CD14-positive monocyte (primary cell): ENCODE measurements around the gene FBRS. TPM values are rescaled to one million over a fixed set of nuclear protein-coding genes. Genes with fewer than 3 reads are reported as not detected.

ENCODE experiments used
- DNase-seq, 3 donors: peaks; one replicate each; pipeline ENCODE4 v3.0.0-alpha.2; 2011 to 2022
- H2AFZ ChIP-seq: 2 replicates; pipeline ENCODE4 v1.6.0; 2012; ENCODE audit warnings: mild to moderate bottlenecking, low read depth, low read length, inconsistent platforms; ENCODE audit not compliant: insufficient read depth, poor library complexity, severe bottlenecking
- H3K27ac ChIP-seq, 2 donors: 1 replicate in 1 of 2; 2 replicates in 1 of 2; pipeline ENCODE4 v1.5.1; 2012 to 2013; ENCODE audit warnings: low read length in 2 of 2, control low read depth in 1 of 2, inconsistent platforms in 1 of 2, low read depth in 1 of 2, mild to moderate bottlenecking in 1 of 2
- H3K27me3 ChIP-seq, 2 donors: one replicate each; pipeline versions ENCODE4 v1.6.0 to v1.6.1; 2011 to 2013; ENCODE audit warnings: low read length in 2 of 2; ENCODE audit not compliant: control insufficient read depth in 2 of 2, insufficient read depth in 2 of 2
- H3K36me3 ChIP-seq, 2 donors: replicated peaks in 1 of 2; 1 replicate in 1 of 2; 2 replicates in 1 of 2; pipeline versions ENCODE4 v1.5.1 to v1.6.1; 2012 to 2013; ENCODE audit warnings: low read length in 2 of 2, control low read depth in 1 of 2, inconsistent platforms in 1 of 2, mild to moderate bottlenecking in 1 of 2; ENCODE audit not compliant: insufficient read depth in 2 of 2, control insufficient read depth in 1 of 2
- H3K4me1 ChIP-seq, 2 donors: 1 replicate in 1 of 2; 2 replicates in 1 of 2; pipeline versions ENCODE4 v1.5.1 to v1.6.1; 2012 to 2013; ENCODE audit warnings: low read length in 2 of 2, control low read depth in 1 of 2, inconsistent platforms in 1 of 2, mild to moderate bottlenecking in 1 of 2, moderate library complexity in 1 of 2; ENCODE audit not compliant: insufficient read depth in 2 of 2, control insufficient read depth in 1 of 2
- H3K4me2 ChIP-seq: replicated peaks from 2 replicates; pipeline ENCODE3; 2012; ENCODE audit warnings: low read length, moderate library complexity, mild to moderate bottlenecking; ENCODE audit not compliant: poor library complexity, severe bottlenecking; ENCODE audit errors: extremely low read depth
- H3K4me3 ChIP-seq, 3 experiments: fragments of 200-600 bp in 1 of 3; sonication (generic) in 1 of 3; replicated peaks in 1 of 3; 1 replicate in 2 of 3; 2 replicates in 1 of 3; pipeline ENCODE4 v1.5.1; 2011 to 2013; ENCODE audit warnings: low read length in 3 of 3, mild to moderate bottlenecking in 3 of 3, control low read depth in 2 of 3, low read depth in 2 of 3, inconsistent platforms in 1 of 3, moderate library complexity in 1 of 3
- H3K79me2 ChIP-seq: 2 replicates; pipeline ENCODE4 v1.6.0; 2012; ENCODE audit warnings: mild to moderate bottlenecking, control low read depth, inconsistent platforms, low read length, moderate library complexity; ENCODE audit not compliant: insufficient read depth
- H3K9ac ChIP-seq: 2 replicates; pipeline ENCODE4 v1.6.0; 2017; ENCODE audit warnings: low read length, mild to moderate bottlenecking; ENCODE audit not compliant: insufficient read depth, poor library complexity, severe bottlenecking
- H3K9me3 ChIP-seq, 2 donors: replicated peaks in 1 of 2; 1 replicate in 1 of 2; 2 replicates in 1 of 2; pipeline versions ENCODE4 v1.5.1 to v1.6.1; 2012 to 2013; ENCODE audit warnings: low read length in 2 of 2, control low read depth in 1 of 2; ENCODE audit not compliant: control insufficient read depth in 1 of 2, insufficient read depth in 1 of 2
- H4K20me1 ChIP-seq: 2 replicates; pipeline ENCODE4 v1.6.0; 2012; ENCODE audit warnings: mild to moderate bottlenecking, low read length, control low read depth, moderate library complexity; ENCODE audit not compliant: insufficient read depth
- H3K27ac Mint-ChIP-seq, 7 donors: one replicate each; pipeline ENCODE4 v1.8.0; 2020; ENCODE audit warnings: mild to moderate bottlenecking in 7 of 7, mixed read lengths in 7 of 7, moderate library complexity in 6 of 7, inconsistent platforms in 2 of 7
- H3K27me3 Mint-ChIP-seq, 3 donors: one replicate each; pipeline ENCODE4 v1.8.0; 2021 to 2022; ENCODE audit warnings: low read depth in 3 of 3, mild to moderate bottlenecking in 3 of 3, mixed read lengths in 3 of 3, moderate library complexity in 3 of 3, inconsistent platforms in 1 of 3
- H3K36me3 Mint-ChIP-seq, 2 donors: one replicate each; pipeline ENCODE4 v1.8.0; 2020; ENCODE audit warnings: mixed read lengths in 2 of 2, inconsistent platforms in 1 of 2, mild to moderate bottlenecking in 1 of 2
- H3K4me1 Mint-ChIP-seq: one replicate; pipeline ENCODE4 v1.8.0; 2020; ENCODE audit warnings: mild to moderate bottlenecking, mixed read lengths
- H3K4me3 Mint-ChIP-seq, 2 donors: one replicate each; pipeline ENCODE4 v1.8.0; 2020; ENCODE audit warnings: mild to moderate bottlenecking in 2 of 2, mixed read lengths in 2 of 2, moderate library complexity in 1 of 2
- H3K9me3 Mint-ChIP-seq, 7 donors: one replicate each; pipeline ENCODE4 v1.8.0; 2020 to 2022; ENCODE audit warnings: mixed read lengths in 7 of 7, mild to moderate bottlenecking in 6 of 7, moderate library complexity in 6 of 7, inconsistent platforms in 2 of 7
- CTCF ChIP-seq: fragments of 200-600 bp; IDR thresholded peaks from one replicate; pipeline ENCODE4 v1.8.0; 2022; ENCODE audit warnings: antibody characterized with exemption, mild to moderate bottlenecking
- WGBS: methylation state at CpG from one replicate; pipeline ENCODE4 v1.1.5; 2013; ENCODE audit warnings: missing lambda C conversion rate; ENCODE audit not compliant: insufficient coverage; 5-methylcytosine and 5-hydroxymethylcytosine counted together
- intact Hi-C, 2 donors: fragments of 100-400 bp; cut with micrococcal nuclease; formaldehyde crosslinking; loops; one replicate each; pipeline versions ENCODE4 v1.15.0 to v1.15.1; 2023
- polyA plus RNA-seq, 3 donors: library from polyadenylated mRNA; depleted of rRNA in 1 of 3; unstranded in 2 of 3; stranded (reverse) in 1 of 3; fragments of 300-500 nt in 2 of 3; fragments of >200 nt in 1 of 3; fragmentation: Illumina TruSeq in 2 of 3; gene quantifications; 1 replicate in 2 of 3; 2 replicates in 1 of 3; pipeline ENCODE4 v1.2.3, GENCODE V29; 2012 to 2021

The FBRS gene
- polyA plus RNA-seq, 3 donors = 1.4 to 44.8 (median 2.1) TPM

GRCh38 chr16:30656388-30656787 is 1.8 kb upstream of the FBRS start:
- H3K27ac Mint-ChIP-seq = peak overlapping the region in 6 of 7 donors; percentile 11 to 96 (median 75)
- WGBS = 100% methylated on average over 5 of the region's 8 CpGs
- Histone ChIP-seq H3K27ac (peak overlapping the region in 1 of 2 donors; percentile 81), H3K4me3 (no peak overlapping the region), H4K20me1 (peaks cover 38% of the 10 kb centered on the region), H3K9ac (no peak overlapping the region), H3K9me3 (no peaks in the 10 kb centered on the region), H3K4me1 (peaks cover 39 to 50% of the 10 kb centered on the region in 2 donors), H3K79me2 (peaks cover 44% of the 10 kb centered on the region), H3K27me3 (no peaks in the 10 kb centered on the region), H3K4me2 (no peak overlapping the region), H3K36me3 (peaks cover 46 to 57% of the 10 kb centered on the region in 2 donors), H2AFZ (no peak overlapping the region)
- TF ChIP-seq CTCF = no peak
- no peak overlapping the region for H3K4me3 Mint-ChIP-seq
- DNase-seq = no peak
- H3K4me1 Mint-ChIP-seq = peaks cover 43% of the 10 kb centered on the region
- peaks cover 0 to 2% (median 0%) of the 10 kb centered on the region in 7 donors for H3K9me3 Mint-ChIP-seq
- intact Hi-C loops = loop anchor here (5.0 to 10.0 kb wide), 4 partner anchors 84 to 282 kb away; partner anchors contain the start of genes CFAP119 (in 1 of the 2), FBXL19 (in 1 of the 2), MYL11 (in 1 of the 2) and RNF40 (in 1 of the 2)
- peaks cover 50 to 57% of the 10 kb centered on the region in 2 donors for H3K36me3 Mint-ChIP-seq
- peaks cover 0 to 1% (median 0%) of the 10 kb centered on the region in 3 donors for H3K27me3 Mint-ChIP-seq

GRCh38 chr16:30656974-30657865 is 1.0 kb upstream of the FBRS start:
- H3K27me3 ChIP-seq = no peaks in the 10 kb centered on the region
- no peaks in the 10 kb centered on the region for H3K9me3 ChIP-seq
- H3K4me1 Mint-ChIP-seq = peaks cover 44% of the 10 kb centered on the region
- intact Hi-C loops = loop anchor here (5.0 to 10.0 kb wide), 4 partner anchors 85 to 282 kb away; partner anchors contain the start of genes CFAP119 (in 1 of the 2), FBXL19 (in 1 of the 2), MYL11 (in 1 of the 2) and RNF40 (in 1 of the 2)
- H3K4me1 ChIP-seq = peaks cover 37 to 50% of the 10 kb centered on the region in 2 donors
- H3K4me2 ChIP-seq = peak overlapping the region; percentile 90
- peak overlapping the region; percentile 81 to 97 (median 95) for H3K27ac Mint-ChIP-seq
- H3K36me3 Mint-ChIP-seq = peaks cover 56 to 63% of the 10 kb centered on the region in 2 donors
- peaks cover 45% of the 10 kb centered on the region for H3K79me2 ChIP-seq
- DNase-seq = peak in 2 of 3 donors; percentile 42 to 56
- H3K9me3 Mint-ChIP-seq = peaks cover 0 to 2% (median 0%) of the 10 kb centered on the region in 7 donors
- peaks cover 40% of the 10 kb centered on the region for H4K20me1 ChIP-seq
- no peak for TF ChIP-seq CTCF
- peaks cover 54 to 63% of the 10 kb centered on the region in 2 donors for H3K36me3 ChIP-seq
- peak overlapping the region; percentile 21 to 76 (median 35) for H3K4me3 ChIP-seq
- H3K4me3 Mint-ChIP-seq = peak overlapping the region; percentile 75 to 83
- peak overlapping the region; percentile 51 for H3K9ac ChIP-seq
- H3K27me3 Mint-ChIP-seq = peaks cover 0 to 1% (median 0%) of the 10 kb centered on the region in 3 donors
- H2AFZ ChIP-seq = peak overlapping the region; percentile 72
- peak overlapping the region; percentile 81 to 85 for H3K27ac ChIP-seq
- 39% methylated on average over 28 of the region's 32 CpGs for WGBS
